ENCODE data around the gene ACAP2.
A peak's percentile ranks its signal among the peaks of the same experiment; 100 is the strongest.
"Not testable (repeated sequence)": the region's sequence is repeated elsewhere in the genome, so short reads cannot be mapped to it uniquely, and the experiment has no call there.

The ACAP2 gene

DNA sequence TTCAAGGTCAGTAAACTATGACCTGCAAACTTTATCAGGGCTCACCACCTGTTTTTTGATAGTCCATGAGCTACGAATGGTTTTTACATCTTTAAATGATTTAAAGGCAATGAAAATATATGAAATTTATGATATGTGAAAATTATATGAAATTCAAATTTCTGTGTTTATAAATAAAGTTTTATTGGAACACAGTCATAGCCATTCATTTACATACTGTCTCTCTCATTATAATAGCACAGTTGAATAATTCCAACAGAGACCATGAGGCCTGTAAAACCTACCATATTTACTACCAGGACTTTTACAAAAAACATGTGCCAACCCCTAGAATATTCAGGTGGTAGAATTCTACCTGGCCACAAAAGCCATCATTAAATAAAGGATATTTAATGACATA, 107.9 kb downstream of the ACAP2 start:
- H3K4me1 Mint-ChIP-seq = peaks cover 0 to 2% of the 10 kb centered on the region in 2 donors
- ATAC-seq (replicated peaks) (no peak), DNase-seq (no peak)
- no peak overlapping the region for H3K27ac Mint-ChIP-seq
- no peaks in the 10 kb centered on the region for H3K27me3 Mint-ChIP-seq
- H3K36me3 Mint-ChIP-seq = peaks cover 30 to 43% of the 10 kb centered on the region in 2 donors
- no peak overlapping the region for H3K4me3 Mint-ChIP-seq
- H3K9me3 Mint-ChIP-seq = no peaks in the 10 kb centered on the region

DNA sequence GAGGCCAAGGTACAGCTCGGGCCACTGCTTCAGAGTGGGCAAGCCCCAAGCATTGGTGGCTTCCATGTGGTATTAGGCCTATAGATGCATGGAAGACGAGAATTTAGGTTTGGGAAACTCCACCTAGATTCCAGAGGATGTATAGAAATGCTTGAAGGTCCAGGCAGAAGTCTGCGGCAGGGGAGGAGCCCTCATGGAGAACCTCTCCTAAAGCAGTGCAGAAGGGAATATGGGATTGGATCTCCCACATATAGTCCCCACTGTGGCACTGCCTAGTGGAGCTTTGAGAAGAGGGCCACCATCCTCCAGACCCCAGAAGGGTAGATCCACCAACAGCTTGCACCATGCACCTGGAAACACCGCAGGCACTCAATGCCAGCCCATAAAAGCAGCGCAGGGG, 123.8 kb downstream of the ACAP2 start:
- no peaks in the 10 kb centered on the region for H3K27me3 Mint-ChIP-seq
- H3K9me3 Mint-ChIP-seq = peaks cover 6 to 11% of the 10 kb centered on the region in 2 donors
- ATAC-seq (replicated peaks) (no peak), DNase-seq (no peak)
- no peak overlapping the region for H3K4me3 Mint-ChIP-seq
- no peaks in the 10 kb centered on the region for H3K4me1 Mint-ChIP-seq
- H3K27ac Mint-ChIP-seq = no peak overlapping the region
- peaks cover 35 to 49% of the 10 kb centered on the region in 2 donors for H3K36me3 Mint-ChIP-seq

DNA sequence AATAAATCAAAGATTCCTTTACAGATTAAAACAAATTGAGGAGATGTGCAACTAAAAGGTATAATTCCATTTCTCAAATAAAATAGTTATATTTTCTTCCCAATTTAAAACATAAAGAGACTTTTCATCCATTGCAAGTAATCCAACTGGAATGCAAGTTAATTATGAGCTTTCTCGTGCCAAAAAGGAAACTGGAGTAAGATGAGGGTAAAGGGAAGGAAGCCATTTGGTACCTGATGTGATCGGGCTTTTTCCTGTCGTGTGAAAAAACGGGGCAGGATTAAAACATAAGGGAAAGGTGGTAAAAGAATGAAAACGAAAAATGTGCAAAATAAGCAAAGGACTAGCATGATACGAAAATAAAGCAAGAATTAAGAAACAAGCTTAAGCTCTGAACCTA, 130.1 kb downstream of the ACAP2 start:
- no peaks in the 10 kb centered on the region for H3K27me3 Mint-ChIP-seq
- no peaks in the 10 kb centered on the region for H3K9me3 Mint-ChIP-seq
- ATAC-seq (replicated peaks) (no peak), DNase-seq (no peak)
- H3K36me3 Mint-ChIP-seq = no peaks in the 10 kb centered on the region
- no peak overlapping the region for H3K27ac Mint-ChIP-seq
- no peak overlapping the region for H3K4me3 Mint-ChIP-seq
- H3K4me1 Mint-ChIP-seq = no peaks in the 10 kb centered on the region

DNA sequence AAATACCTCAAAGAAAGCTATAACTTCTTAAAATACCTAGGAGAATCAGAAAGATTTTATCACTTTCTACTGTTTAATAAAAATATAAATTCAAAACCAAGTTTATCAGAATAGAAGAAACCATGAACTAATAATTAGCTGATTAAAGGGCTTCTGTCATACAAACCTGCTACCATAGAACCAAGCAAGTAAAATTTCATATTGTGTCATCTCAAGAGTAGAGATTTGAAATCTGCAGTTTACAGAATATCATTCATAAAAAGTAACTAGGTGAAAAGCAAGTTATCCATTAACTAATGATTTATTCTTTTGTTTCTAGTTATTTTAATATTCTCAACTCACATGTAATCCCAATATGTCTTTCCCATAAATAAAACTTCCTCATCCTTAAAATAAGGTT, 135.1 kb downstream of the ACAP2 start:
- H3K9me3 Mint-ChIP-seq = no peaks in the 10 kb centered on the region
- ATAC-seq (replicated peaks) (no peak), DNase-seq (no peak)
- H3K27me3 Mint-ChIP-seq = no peaks in the 10 kb centered on the region
- H3K27ac Mint-ChIP-seq = no peak overlapping the region
- H3K4me3 Mint-ChIP-seq = no peak overlapping the region
- peaks cover 10 to 16% of the 10 kb centered on the region in 2 donors for H3K36me3 Mint-ChIP-seq
- H3K4me1 Mint-ChIP-seq = no peaks in the 10 kb centered on the region

DNA sequence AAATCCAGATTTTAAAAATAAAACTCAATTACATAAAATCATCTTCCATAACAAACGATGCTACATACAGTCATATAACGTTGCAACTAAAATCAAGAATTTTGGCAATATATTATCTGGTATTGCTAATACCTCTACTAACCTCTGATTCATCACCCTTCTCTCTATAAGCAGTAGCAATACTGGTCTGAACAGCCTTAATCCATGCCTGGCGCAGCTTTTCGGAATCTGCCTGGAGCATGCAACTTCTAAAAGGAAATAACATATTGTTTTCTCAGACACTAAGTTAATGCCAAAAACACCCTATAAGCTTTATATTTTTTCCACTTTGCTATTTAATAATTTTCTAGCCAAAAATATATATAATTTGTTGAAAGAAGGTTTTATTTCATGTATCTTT, 136.5 kb downstream of the ACAP2 start:
- DNase-seq (no peak), ATAC-seq (replicated peaks) (no peak)
- H3K27me3 Mint-ChIP-seq = no peaks in the 10 kb centered on the region
- H3K9me3 Mint-ChIP-seq = no peaks in the 10 kb centered on the region
- H3K4me3 Mint-ChIP-seq = no peak overlapping the region
- H3K36me3 Mint-ChIP-seq = peaks cover 10 to 21% of the 10 kb centered on the region in 2 donors
- H3K27ac Mint-ChIP-seq = no peak overlapping the region
- H3K4me1 Mint-ChIP-seq = no peaks in the 10 kb centered on the region

DNA sequence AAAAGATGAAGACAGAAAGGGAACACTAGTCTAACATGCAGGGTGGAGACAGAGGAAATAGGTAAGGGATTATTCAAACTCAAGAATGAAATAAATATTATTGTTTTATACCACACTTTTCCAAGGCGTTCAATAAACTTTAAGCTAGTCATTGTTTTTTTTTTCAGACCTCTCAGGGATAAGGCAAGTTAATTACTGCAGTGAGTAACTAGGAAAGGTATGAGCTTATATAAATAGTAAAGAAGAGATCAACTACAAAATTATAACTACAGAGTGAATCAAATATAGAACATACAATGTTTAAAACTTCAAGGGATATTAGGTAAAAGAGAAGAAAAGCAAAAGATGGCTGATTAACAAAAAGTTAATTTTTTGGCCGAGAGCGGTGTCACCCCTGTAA, 140.4 kb downstream of the ACAP2 start:
- H3K4me3 Mint-ChIP-seq = no peak overlapping the region
- H3K27ac Mint-ChIP-seq = no peak overlapping the region
- H3K4me1 Mint-ChIP-seq = peaks cover 4 to 6% of the 10 kb centered on the region in 2 donors
- DNase-seq (no peak), ATAC-seq (replicated peaks) (no peak)
- no peaks in the 10 kb centered on the region for H3K9me3 Mint-ChIP-seq
- no peaks in the 10 kb centered on the region for H3K27me3 Mint-ChIP-seq
- H3K36me3 Mint-ChIP-seq = peaks cover 18 to 42% of the 10 kb centered on the region in 2 donors

DNA sequence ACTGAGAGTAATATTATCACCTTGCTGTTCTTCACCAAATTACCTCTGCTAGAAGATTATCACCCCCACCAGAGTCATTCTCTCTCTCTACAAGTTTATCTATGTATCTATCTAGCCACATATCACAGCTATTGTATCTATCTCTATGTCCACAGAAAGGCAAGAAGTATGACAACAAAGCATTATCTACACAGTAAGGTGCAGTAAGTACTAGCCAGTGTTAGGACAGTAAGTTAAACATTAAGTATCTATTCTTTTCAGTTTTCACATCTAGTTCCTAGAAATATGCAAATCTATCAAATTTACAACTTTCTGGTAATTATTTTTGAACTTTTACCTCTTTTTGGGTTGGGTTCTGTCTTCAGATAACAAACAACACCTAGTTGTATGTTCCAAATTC, 145.4 kb downstream of the ACAP2 start:
- no peaks in the 10 kb centered on the region for H3K9me3 Mint-ChIP-seq
- no peak for ATAC-seq (replicated peaks)
- DNase-seq = no peak
- no peak overlapping the region for H3K4me3 Mint-ChIP-seq
- H3K4me1 Mint-ChIP-seq = peaks cover 4 to 7% of the 10 kb centered on the region in 2 donors
- H3K36me3 Mint-ChIP-seq = peaks cover 20 to 40% of the 10 kb centered on the region in 2 donors
- H3K27me3 Mint-ChIP-seq = no peaks in the 10 kb centered on the region
- H3K27ac Mint-ChIP-seq = no peak overlapping the region

DNA sequence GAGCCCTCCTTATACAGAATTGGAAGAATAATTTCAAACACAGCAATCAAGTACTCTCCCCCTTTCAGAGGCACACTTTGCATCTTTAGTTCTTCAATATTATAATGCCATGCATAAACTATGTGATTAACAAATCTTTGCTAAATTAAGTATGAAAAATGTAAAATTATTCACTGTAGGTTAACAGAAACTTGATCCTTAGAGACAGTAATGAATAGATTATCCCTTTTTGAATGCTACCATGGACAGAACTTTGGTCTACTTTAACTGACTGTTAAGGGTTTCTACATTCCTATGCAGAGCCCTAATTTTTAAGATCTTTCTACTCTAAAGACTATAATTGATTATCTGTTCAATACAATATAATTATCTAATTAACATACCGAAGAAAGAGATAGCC, 146.2 kb downstream of the ACAP2 start:
- no peak overlapping the region for H3K4me3 Mint-ChIP-seq
- peaks cover 26 to 45% of the 10 kb centered on the region in 2 donors for H3K36me3 Mint-ChIP-seq
- H3K27ac Mint-ChIP-seq = no peak overlapping the region
- DNase-seq = no peak
- H3K9me3 Mint-ChIP-seq = no peaks in the 10 kb centered on the region
- peaks cover 4 to 7% of the 10 kb centered on the region in 2 donors for H3K4me1 Mint-ChIP-seq
- no peaks in the 10 kb centered on the region for H3K27me3 Mint-ChIP-seq
- ATAC-seq (replicated peaks) = no peak

DNA sequence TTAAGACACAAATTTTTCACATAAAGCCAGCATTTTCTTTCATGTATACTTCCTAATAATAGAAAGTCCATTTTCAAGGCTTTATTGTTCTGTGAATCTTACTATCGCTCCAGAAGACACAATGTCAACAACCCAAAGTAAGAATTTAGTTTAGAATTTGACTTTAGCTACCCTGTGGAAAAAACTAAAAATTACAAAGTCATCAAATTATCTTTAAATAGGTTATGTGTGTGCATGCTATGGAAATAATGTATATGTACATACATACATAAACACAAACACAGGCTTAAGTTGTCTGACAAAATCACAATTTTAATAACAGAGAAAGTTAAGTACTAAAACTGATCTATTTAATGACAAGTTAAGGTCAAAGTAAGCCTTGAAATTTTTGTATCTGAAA, 151.7 kb downstream of the ACAP2 start:
- no peak overlapping the region for H3K27ac Mint-ChIP-seq
- no peaks in the 10 kb centered on the region for H3K27me3 Mint-ChIP-seq
- peaks cover 26 to 32% of the 10 kb centered on the region in 2 donors for H3K36me3 Mint-ChIP-seq
- DNase-seq = no peak
- ATAC-seq (replicated peaks) = no peak
- no peaks in the 10 kb centered on the region for H3K4me1 Mint-ChIP-seq
- H3K9me3 Mint-ChIP-seq = no peaks in the 10 kb centered on the region
- no peak overlapping the region for H3K4me3 Mint-ChIP-seq

DNA sequence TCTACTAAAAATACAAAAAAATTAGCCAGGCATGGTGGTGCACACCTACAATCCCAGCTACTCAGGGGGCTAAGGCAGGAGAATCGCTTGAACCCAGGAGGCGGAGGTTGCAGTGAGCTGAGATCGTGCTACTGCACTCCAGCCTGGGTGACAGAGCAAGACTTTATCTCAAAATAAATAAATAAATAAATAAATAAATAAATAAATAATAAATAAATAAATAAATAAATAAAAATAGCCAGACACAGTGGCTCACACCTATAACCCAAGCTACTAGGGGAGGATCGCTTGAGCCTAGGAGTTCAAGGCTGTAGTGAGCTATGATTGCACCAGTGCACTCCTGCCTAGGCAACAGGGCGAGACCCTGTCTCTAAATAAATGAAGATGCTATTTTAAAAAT, 152.2 kb downstream of the ACAP2 start:
- H3K36me3 Mint-ChIP-seq = peaks cover 26 to 32% of the 10 kb centered on the region in 2 donors
- not testable (repeated sequence) for H3K27ac Mint-ChIP-seq; ATAC-seq (replicated peaks); H3K4me3 Mint-ChIP-seq; DNase-seq; H3K9me3 Mint-ChIP-seq; H3K27me3 Mint-ChIP-seq; H3K4me1 Mint-ChIP-seq

DNA sequence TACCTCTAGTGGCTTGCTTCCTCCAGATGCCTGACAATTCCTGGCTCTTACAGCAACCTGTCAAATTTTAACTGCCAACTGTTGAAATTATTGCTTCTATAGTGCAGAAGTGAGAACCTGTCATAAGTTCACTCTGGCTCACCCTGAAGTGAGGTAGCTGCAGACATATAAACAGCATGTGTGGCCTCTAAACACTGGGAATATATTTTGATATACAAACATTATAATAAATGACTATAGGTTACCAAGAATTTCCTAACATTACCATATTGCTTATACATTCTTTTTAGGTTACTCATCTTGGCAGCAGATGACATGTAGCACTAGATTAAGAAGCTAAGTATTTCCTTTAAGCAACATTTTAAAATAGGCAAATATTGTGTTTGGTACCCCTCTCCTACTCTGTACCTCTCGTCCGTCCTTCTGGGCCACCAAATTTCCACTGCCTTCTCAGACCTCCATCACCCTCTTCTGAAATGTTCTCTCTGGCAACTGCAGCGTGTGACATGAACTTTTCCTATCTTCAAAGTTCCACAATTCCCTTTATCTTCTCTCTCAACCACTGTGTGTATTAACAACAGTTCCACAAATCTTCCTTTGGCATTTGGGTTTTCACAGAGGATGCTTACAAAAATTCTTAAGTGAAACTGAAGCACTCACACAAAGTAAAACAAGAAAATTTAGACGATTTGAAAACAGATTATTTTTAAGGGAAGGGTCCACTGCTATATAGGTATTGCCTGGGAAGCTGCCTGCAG, 156.5 kb downstream of the ACAP2 start:
- Mint-ChIP-seq H3K27me3 (no peaks in the 10 kb centered on the region), H3K9me3 (no peaks in the 10 kb centered on the region), H3K36me3 (peaks cover 8 to 20% of the 10 kb centered on the region in 2 donors), H3K4me1 (peaks cover 0 to 2% of the 10 kb centered on the region in 2 donors), H3K27ac (no peak overlapping the region), H3K4me3 (no peak overlapping the region)
- ATAC-seq (replicated peaks) (no peak), DNase-seq (no peak)

DNA sequence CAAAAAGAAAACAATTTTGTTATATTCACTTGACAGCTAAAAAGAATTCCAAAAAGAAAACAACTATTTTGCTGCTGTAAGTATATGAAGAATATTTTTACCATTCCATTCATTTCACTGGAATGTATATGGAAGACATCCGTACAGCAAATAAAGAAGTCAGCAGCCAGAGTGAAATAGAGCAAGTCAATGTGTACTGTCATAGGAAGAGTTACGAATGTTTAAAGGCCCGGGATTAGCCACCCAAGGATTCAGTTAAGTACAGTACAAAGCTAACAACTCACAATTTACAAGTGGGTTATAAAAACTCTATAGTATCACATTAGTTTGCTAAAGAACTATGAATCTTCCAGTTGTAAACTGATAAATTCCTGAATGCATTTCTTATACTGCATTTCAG, 157.4 kb downstream of the ACAP2 start:
- Mint-ChIP-seq H3K4me1 (peaks cover 0 to 2% of the 10 kb centered on the region in 2 donors), H3K27ac (no peak overlapping the region), H3K27me3 (no peaks in the 10 kb centered on the region), H3K36me3 (peaks cover 8 to 20% of the 10 kb centered on the region in 2 donors), H3K4me3 (no peak overlapping the region), H3K9me3 (no peaks in the 10 kb centered on the region)
- ATAC-seq (replicated peaks) = no peak
- DNase-seq = no peak

DNA sequence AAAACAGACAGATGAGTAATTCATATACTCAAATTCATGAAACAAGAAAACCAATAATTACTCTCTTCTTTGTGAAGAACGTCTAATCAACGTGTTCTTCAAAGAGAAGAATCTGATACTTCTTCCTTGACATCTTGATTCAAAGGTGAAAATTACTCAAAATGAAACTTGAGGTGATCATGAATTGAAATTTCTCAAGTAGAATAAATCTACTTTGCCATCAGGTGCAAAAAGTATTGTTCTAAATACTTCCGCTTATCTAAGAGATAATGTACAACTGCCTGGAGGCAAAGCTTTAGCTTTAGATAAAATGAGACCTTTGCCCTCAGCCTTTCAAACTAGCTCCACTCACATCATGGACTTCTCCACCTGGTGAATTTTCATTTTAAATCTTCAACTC, 158.0 kb downstream of the ACAP2 start:
- Mint-ChIP-seq H3K27ac (no peak overlapping the region), H3K27me3 (no peaks in the 10 kb centered on the region), H3K9me3 (no peaks in the 10 kb centered on the region), H3K4me3 (no peak overlapping the region), H3K4me1 (peaks cover 0 to 2% of the 10 kb centered on the region in 2 donors), H3K36me3 (peaks cover 8 to 20% of the 10 kb centered on the region in 2 donors)
- ATAC-seq (replicated peaks) (no peak), DNase-seq (no peak)

DNA sequence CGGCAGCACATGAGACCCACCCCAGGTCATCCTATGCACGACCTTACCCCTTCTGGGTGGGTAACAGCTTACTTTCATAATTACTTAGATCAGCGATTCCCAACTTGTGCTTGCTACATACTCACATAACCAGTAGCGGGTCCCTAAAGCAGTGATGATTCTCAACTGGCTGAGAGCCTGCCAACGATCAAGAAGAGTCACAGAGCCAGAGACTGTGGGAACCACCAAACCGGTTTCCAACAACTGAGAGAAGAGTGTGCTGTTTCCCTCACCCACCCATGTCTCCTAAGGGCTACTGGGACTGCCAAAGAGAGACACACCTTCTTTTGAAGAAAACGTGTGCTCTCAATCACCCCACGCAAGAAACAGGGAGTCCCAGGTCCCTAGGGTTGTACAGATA, 159.9 kb downstream of the ACAP2 start:
- H3K27ac Mint-ChIP-seq = peak overlapping the region; percentile 25
- ATAC-seq (replicated peaks) (no peak), DNase-seq (no peak)
- peaks cover 6 to 19% of the 10 kb centered on the region in 2 donors for H3K36me3 Mint-ChIP-seq
- H3K9me3 Mint-ChIP-seq = no peaks in the 10 kb centered on the region
- H3K4me1 Mint-ChIP-seq = peaks cover 0 to 2% of the 10 kb centered on the region in 2 donors
- no peaks in the 10 kb centered on the region for H3K27me3 Mint-ChIP-seq
- H3K4me3 Mint-ChIP-seq = no peak overlapping the region

DNA sequence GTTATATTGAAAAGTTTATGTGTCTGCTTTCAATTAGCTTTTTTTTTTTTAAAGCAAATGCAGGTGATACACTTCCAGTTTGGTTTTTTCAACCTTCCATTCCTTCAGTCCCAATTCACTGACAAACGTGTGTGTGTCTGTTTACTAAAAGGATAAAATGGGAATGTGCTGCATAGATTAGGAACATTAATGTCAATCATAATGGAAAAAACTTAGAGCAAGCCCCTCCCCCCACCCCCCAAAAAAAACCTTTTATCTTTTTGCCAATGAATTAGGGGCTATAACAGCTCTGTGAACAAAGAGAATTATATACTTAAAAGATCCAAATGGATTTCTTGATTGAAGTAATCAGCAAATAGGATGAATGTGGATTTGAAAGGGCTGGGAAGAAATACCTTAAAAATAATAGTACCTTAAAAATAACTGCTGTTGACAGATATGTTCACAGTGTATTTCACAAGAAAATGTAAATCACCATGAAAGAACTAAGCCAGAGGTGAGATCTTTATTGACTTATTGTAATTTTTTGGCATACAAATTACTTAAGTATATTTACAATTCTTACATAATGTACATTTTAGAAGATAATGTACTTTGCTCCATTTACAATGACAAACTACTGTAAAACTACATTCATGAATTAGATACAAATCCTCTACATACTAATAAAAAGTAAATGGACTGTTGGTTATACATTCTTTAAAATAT, 168.4 kb downstream of the ACAP2 start:
- Mint-ChIP-seq H3K4me3 (no peak overlapping the region), H3K27me3 (no peaks in the 10 kb centered on the region), H3K36me3 (peaks cover under 1 to 1% of the 10 kb centered on the region in 2 donors), H3K4me1 (peaks cover 9 to 16% of the 10 kb centered on the region in 2 donors), H3K27ac (no peak overlapping the region), H3K9me3 (no peaks in the 10 kb centered on the region)
- ATAC-seq (replicated peaks) (no peak), DNase-seq (no peak)

Data from stimulated activated naive B cell treated with anti-CD40 and anti-IgM and Interleukin-4, amounts not matched to agents 10 μg/mL and 1 μg/mL and 100 μg/mL, for 72 hours (primary cell).